Measurements from ENCODE around the gene PRSS56.
"Not testable (repeated sequence)": the region's sequence is repeated elsewhere in the genome, so short reads cannot be mapped to it uniquely, and the experiment has no call there.

The PRSS56 gene

GRCh38 chr2:232541961-232542714 is 21.9 kb downstream of the PRSS56 start:
- DNase-seq (ENCODE audit: low read depth in 3 of 3): no peak

- no peak for DNase-seq (ENCODE audit: low read depth in 3 of 3)
Measured at GRCh38 chr2:232542715-232543467, 22.7 kb downstream of the PRSS56 start.

GRCh38 chr2:232543491-232543890 is 23.3 kb downstream of the PRSS56 start:
- DNase-seq (ENCODE audit: low read depth in 3 of 3): no peak

- no peak for DNase-seq (ENCODE audit: low read depth in 3 of 3)
Measured at GRCh38 chr2:232543928-232544631, 23.9 kb downstream of the PRSS56 start.

GRCh38 chr2:232544674-232545073 is 24.5 kb downstream of the PRSS56 start:
- DNase-seq (ENCODE audit: low read depth in 3 of 3): no peak

- no peak for DNase-seq (ENCODE audit: low read depth in 3 of 3)
Measured at GRCh38 chr2:232545511-232546375, 25.6 kb downstream of the PRSS56 start.

GRCh38 chr2:232547991-232548390 is 27.8 kb downstream of the PRSS56 start:
- DNase-seq (ENCODE audit: low read depth in 3 of 3): no peak

GRCh38 chr2:232549655-232550353 is 29.6 kb downstream of the PRSS56 start:
- no peak for DNase-seq (ENCODE audit: low read depth in 3 of 3)

- DNase-seq (ENCODE audit: low read depth in 3 of 3): peak; percentile 87 to 90 (median 89)
Measured at GRCh38 chr2:232550354-232551249, 30.4 kb downstream of the PRSS56 start, which contains the start of the genes EIF4E2 and TIGD1. EIF4E2 (plus strand) TSS chr2:232550689; CDS start chr2:232550725, 36 bp downstream. TIGD1 (minus strand) TSS chr2:232550557; CDS start chr2:232549882, 675 bp downstream.

- DNase-seq (ENCODE audit: low read depth in 3 of 3): no peak
Measured at GRCh38 chr2:232551250-232551638, 31.1 kb downstream of the PRSS56 start.

- no peak for DNase-seq (ENCODE audit: low read depth in 3 of 3)
Measured at GRCh38 chr2:232551776-232552175, 31.6 kb downstream of the PRSS56 start.

- DNase-seq (ENCODE audit: low read depth in 3 of 3): no peak
Measured at GRCh38 chr2:232556426-232556825, 36.2 kb downstream of the PRSS56 start.

GRCh38 chr2:232562515-232563151 is 42.4 kb downstream of the PRSS56 start:
- no peak for DNase-seq (ENCODE audit: low read depth in 3 of 3)

- DNase-seq (ENCODE audit: low read depth in 3 of 3): no peak
Measured at GRCh38 chr2:232563580-232563979, 43.4 kb downstream of the PRSS56 start.

GRCh38 chr2:232567721-232568120 is 47.5 kb downstream of the PRSS56 start:
- no peak for DNase-seq (ENCODE audit: low read depth in 3 of 3)

GRCh38 chr2:232568161-232568560 is 48.0 kb downstream of the PRSS56 start:
- DNase-seq (ENCODE audit: low read depth in 3 of 3): no peak

GRCh38 chr2:232569541-232569940 is 49.4 kb downstream of the PRSS56 start:
- DNase-seq (ENCODE audit: low read depth in 3 of 3): no peak

- DNase-seq (ENCODE audit: low read depth in 3 of 3): not testable (repeated sequence)
Measured at GRCh38 chr2:232570481-232570880, 50.3 kb downstream of the PRSS56 start.

GRCh38 chr2:232571026-232571474 is 50.9 kb downstream of the PRSS56 start:
- no peak for DNase-seq (ENCODE audit: low read depth in 3 of 3)

Data from stimulated activated CD4-positive, alpha-beta T cell treated with anti-CD3 and anti-CD28 coated beads, TNF-alpha, amount 100 ng/mL, for 48 hours (primary cell).